ENCODE results near the gene FRYL. TPM values are rescaled to one million over a fixed set of nuclear protein-coding genes. Genes with fewer than 3 reads are reported as not detected.
"Not testable (repeated sequence)": the region's sequence is repeated elsewhere in the genome, so short reads cannot be mapped to it uniquely, and the experiment has no call there.

FRYL gene
- total RNA-seq, 1 donor from 2014 or later: 93.3 TPM

DNA sequence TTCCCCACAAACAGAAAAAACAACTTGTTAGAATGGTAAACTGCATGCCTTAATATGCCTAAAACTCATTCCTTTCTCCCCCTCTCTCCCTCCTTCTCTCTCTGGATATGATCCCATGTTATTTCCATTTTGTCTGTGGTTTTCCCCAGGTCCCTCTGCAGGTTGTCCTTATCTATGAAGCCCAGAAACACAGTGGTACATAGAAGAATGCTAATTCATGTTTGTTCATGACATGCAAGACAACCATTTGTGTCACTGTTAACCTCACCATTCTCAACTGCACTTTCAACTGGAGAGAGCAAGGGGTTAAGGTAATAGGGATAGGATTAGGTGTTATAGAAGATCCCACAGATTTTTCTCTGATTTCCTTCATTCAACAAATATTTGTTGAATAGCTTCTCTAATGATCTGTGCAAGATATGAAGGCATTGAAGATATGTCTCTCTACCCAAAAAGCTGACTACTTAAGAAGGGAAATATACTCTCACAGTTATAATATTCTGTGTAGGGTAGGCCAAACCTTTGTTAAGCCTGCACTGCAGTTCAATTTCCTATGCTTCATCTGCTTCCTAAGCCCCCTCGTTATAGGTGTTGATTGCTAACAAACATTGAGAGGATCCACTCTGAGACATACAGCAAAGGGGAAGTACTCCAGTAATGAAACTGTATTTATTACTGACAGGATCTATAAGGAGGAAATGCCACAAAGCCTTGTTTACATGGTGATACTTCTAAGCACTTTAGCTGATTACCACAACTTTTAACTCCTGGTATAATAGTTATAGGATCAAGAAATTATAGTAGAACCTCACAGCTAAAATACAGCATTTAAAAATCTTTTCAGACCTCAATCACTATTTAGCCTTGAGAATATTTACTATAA lies 96.1 kb downstream of the FRYL start:
- no peak overlapping the region for H3K4me3 Mint-ChIP-seq (ENCODE audit: unreplicated experiment)
- H3K27ac Mint-ChIP-seq (ENCODE audit: unreplicated experiment): no peak overlapping the region
- DNase-seq (ENCODE audit: low spot score): no peak
- H3K36me3 Mint-ChIP-seq (ENCODE audit: low read depth, unreplicated experiment): peaks cover 4% of the 10 kb centered on the region
- TF ChIP-seq, protein P1, sequence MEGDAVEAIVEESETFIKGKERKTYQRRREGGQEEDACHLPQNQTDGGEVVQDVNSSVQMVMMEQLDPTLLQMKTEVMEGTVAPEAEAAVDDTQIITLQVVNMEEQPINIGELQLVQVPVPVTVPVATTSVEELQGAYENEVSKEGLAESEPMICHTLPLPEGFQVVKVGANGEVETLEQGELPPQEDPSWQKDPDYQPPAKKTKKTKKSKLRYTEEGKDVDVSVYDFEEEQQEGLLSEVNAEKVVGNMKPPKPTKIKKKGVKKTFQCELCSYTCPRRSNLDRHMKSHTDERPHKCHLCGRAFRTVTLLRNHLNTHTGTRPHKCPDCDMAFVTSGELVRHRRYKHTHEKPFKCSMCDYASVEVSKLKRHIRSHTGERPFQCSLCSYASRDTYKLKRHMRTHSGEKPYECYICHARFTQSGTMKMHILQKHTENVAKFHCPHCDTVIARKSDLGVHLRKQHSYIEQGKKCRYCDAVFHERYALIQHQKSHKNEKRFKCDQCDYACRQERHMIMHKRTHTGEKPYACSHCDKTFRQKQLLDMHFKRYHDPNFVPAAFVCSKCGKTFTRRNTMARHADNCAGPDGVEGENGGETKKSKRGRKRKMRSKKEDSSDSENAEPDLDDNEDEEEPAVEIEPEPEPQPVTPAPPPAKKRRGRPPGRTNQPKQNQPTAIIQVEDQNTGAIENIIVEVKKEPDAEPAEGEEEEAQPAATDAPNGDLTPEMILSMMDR (IDR thresholded peaks at IDR 0.05; ENCODE audit: unreplicated experiment): no peak
- peaks cover 25% of the 10 kb centered on the region for H3K4me1 Mint-ChIP-seq (ENCODE audit: unreplicated experiment)
- peaks cover 6% of the 10 kb centered on the region for H3K27me3 Mint-ChIP-seq (ENCODE audit: unreplicated experiment)
- no peaks in the 10 kb centered on the region for H3K9me3 Mint-ChIP-seq (ENCODE audit: unreplicated experiment)

DNA sequence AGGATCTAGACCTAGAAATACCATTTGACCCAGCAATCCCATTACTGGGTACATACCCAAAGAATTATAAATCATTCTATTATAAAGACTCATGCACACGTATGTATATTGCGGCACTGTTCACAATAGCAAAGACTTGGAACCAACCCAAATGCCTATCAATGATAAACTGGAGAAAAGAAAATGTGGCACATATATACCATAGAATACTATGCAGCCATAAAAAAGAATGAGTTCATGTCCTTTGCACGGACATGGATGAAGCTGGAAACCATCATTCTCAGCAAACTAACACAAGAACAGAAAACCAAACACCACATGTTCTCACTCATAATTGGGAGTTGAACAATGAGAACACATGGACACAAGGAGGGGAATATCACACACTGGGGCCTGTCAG lies 97.2 kb downstream of the FRYL start:
- not testable (repeated sequence) for H3K27ac Mint-ChIP-seq (ENCODE audit: unreplicated experiment); DNase-seq (ENCODE audit: low spot score)

DNA sequence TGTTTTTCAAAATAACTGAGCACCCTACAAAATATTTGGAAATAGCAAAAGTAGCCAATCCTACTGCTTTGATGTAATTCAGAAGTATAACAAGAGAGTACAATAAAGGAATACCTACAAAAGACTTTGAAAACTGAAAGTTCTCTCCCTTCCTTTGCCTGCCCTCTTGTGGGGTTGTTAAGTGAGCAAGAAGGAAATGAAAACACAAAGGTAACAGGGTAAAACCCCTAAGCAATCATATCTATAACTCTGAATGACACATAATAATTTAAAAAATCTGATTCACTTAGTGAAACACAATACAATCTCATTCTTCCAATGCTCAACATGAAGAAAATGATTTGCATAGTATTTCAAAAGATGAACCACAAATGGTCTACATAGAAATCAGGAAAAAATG lies 98.2 kb downstream of the FRYL start:
- H3K27me3 Mint-ChIP-seq (ENCODE audit: unreplicated experiment): peaks cover 6% of the 10 kb centered on the region
- peaks cover 23% of the 10 kb centered on the region for H3K4me1 Mint-ChIP-seq (ENCODE audit: unreplicated experiment)
- no peak overlapping the region for H3K27ac Mint-ChIP-seq (ENCODE audit: unreplicated experiment)
- TF ChIP-seq, protein P1 (IDR thresholded peaks at IDR 0.05; ENCODE audit: unreplicated experiment): no peak
- no peaks in the 10 kb centered on the region for H3K9me3 Mint-ChIP-seq (ENCODE audit: unreplicated experiment)
- no peak overlapping the region for H3K4me3 Mint-ChIP-seq (ENCODE audit: unreplicated experiment)
- H3K36me3 Mint-ChIP-seq (ENCODE audit: low read depth, unreplicated experiment): peaks cover 4% of the 10 kb centered on the region
- no peak for DNase-seq (ENCODE audit: low spot score)

More for the DNA sequence above, 97.2 kb downstream of the FRYL start:
- not testable (repeated sequence) for H3K9me3 Mint-ChIP-seq (ENCODE audit: unreplicated experiment); H3K27me3 Mint-ChIP-seq (ENCODE audit: unreplicated experiment); H3K4me3 Mint-ChIP-seq (ENCODE audit: unreplicated experiment); H3K36me3 Mint-ChIP-seq (ENCODE audit: low read depth, unreplicated experiment)
- peaks cover 25% of the 10 kb centered on the region for H3K4me1 Mint-ChIP-seq (ENCODE audit: unreplicated experiment)

DNA sequence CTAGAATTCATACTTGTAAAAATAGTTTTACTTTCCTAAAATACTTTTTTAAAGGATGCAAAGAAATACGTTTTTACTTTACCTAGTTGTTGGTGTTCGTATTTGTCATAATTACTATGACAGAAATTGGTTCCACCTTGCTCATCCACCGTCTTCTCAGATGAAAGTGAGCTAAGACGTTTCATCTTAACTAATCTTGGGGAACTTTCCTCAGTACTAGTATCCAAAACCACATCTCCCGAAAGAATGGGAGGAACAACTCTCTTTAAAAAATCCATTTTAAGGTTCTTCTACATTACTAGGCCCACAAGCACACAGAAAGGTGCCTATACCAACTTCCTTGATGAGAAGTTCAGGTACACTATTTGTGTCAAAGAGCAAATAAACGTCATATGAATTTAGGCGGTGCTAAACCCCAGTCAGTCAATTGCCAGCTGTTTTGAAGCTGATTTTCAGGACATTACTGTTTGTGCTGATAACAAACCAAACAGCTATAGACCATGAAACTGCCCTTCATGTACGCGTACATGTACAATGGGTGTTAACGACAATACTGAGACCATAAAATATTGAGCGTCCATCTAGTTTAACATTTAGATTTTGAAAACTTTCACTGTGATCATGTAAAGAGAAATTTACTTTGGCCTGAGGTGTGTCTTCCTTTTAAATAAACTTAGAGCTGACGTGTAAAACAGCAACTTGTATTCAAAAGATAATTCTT lies 99.1 kb downstream of the FRYL start:
- Mint-ChIP-seq H3K27me3 (ENCODE audit: unreplicated experiment) (peaks cover 9% of the 10 kb centered on the region), H3K4me3 (ENCODE audit: unreplicated experiment) (no peak overlapping the region), H3K9me3 (ENCODE audit: unreplicated experiment) (no peaks in the 10 kb centered on the region), H3K36me3 (ENCODE audit: low read depth, unreplicated experiment) (peaks cover 10% of the 10 kb centered on the region), H3K4me1 (ENCODE audit: unreplicated experiment) (peaks cover 23% of the 10 kb centered on the region), H3K27ac (ENCODE audit: unreplicated experiment) (peak overlapping the region; percentile 6)
- TF ChIP-seq, protein P1 (IDR thresholded peaks at IDR 0.05; ENCODE audit: unreplicated experiment): no peak
- no peak for DNase-seq (ENCODE audit: low spot score)

DNA sequence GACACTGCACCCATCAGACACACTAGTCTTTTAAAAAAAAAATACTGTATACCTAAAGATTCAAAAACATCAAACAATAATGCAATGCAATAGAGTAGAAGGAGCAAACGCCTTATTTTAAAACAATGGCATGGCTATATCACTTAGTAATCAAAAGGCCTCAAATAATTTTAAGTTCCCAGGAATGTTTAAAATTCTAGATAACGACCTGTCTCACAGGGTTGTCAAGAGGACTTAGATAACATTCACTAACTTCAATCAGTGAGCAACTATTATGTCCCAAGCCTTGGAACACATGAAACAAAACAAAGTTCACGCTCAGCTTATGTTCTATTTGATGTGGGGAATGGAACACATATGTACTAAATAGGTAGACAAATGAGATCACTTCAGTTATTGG lies 106.5 kb downstream of the FRYL start:
- DNase-seq (ENCODE audit: low spot score): no peak
- peaks cover 9% of the 10 kb centered on the region for H3K27me3 Mint-ChIP-seq (ENCODE audit: unreplicated experiment)
- H3K27ac Mint-ChIP-seq (ENCODE audit: unreplicated experiment): no peak overlapping the region
- peaks cover 10% of the 10 kb centered on the region for H3K36me3 Mint-ChIP-seq (ENCODE audit: low read depth, unreplicated experiment)
- peaks cover 7% of the 10 kb centered on the region for H3K4me1 Mint-ChIP-seq (ENCODE audit: unreplicated experiment)
- TF ChIP-seq, protein P1 (IDR thresholded peaks at IDR 0.05; ENCODE audit: unreplicated experiment): no peak
- no peak overlapping the region for H3K4me3 Mint-ChIP-seq (ENCODE audit: unreplicated experiment)
- no peaks in the 10 kb centered on the region for H3K9me3 Mint-ChIP-seq (ENCODE audit: unreplicated experiment)

Data from endothelial cell (in vitro differentiated cells).